ENCODE results near the gene SSU72. TPM values are rescaled to one million over a fixed set of nuclear protein-coding genes. Genes with fewer than 3 reads are reported as not detected.

The SSU72 gene
- total RNA-seq, 1 experiment from 2014 or later, result 179 TPM

DNA sequence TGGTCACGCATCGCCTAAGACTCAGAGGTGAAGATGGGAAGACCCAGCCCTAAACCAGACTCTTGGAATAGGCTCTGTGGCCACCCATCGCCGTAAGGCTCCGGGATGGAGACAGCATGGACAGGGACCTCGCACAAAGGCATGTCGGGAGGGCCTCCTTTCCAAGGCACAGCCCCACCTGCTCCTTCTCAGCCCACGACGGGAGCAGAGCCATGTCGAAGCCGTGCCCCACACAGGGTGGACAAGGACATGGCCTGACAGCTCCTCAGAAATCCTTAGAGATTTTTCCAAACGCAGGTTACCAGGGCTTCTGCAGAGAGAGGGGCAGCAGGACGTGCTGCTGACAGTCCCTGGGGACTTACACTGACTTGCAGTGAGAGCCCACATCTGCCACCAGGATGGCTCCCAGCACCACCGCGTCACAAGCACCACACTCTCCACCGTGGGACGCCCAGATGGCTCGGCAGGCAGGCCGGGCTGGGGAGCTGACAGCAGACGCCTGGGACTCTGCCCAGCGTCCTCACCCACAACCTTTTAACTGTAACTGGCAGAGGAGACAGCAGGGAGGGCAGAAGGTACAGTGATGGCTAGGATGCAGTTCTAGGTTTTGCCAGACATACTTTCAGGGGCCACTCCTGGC lies 12.0 kb downstream of the SSU72 start:
- no peak overlapping the region for H2BK20ac ChIP-seq (ENCODE audit: low read depth, low read length, poor library complexity, severe bottlenecking)
- H2BK12ac ChIP-seq (ENCODE audit: insufficient read length, low read depth, low read length), result no peak overlapping the region
- no peak overlapping the region for H3K4ac ChIP-seq (ENCODE audit: low read depth, low read length)
- no peak overlapping the region for H3K4me2 ChIP-seq (ENCODE audit: insufficient read depth, insufficient read length, low read length)
- H3K4me1 ChIP-seq (ENCODE audit: insufficient read depth, low read length), result no peaks in the 10 kb centered on the region
- no peak overlapping the region for H3K14ac ChIP-seq (ENCODE audit: insufficient read depth, low read length)
- no peak overlapping the region for H4K5ac ChIP-seq (ENCODE audit: insufficient read length, low read depth, low read length)
- H4K20me1 ChIP-seq (ENCODE audit: control insufficient read depth, insufficient read depth, insufficient read length), result no peaks in the 10 kb centered on the region
- no peak overlapping the region for H2AK5ac ChIP-seq (ENCODE audit: insufficient read length, low read length)
- H3K18ac ChIP-seq (ENCODE audit: insufficient read length, low read depth, low read length), result no peak overlapping the region
- H3K56ac ChIP-seq (ENCODE audit: insufficient read length, low read depth, low read length), result no peak overlapping the region
- H3K27ac ChIP-seq (ENCODE audit: insufficient read length, low read depth, low read length), result no peak overlapping the region
- H3K79me1 ChIP-seq (ENCODE audit: insufficient read depth, low read depth, low read length, poor library complexity, severe bottlenecking), result peaks cover 9% of the 10 kb centered on the region
- no peak overlapping the region for H3K9ac ChIP-seq (ENCODE audit: extremely low read depth, insufficient read length, low read length)
- no peaks in the 10 kb centered on the region for H3K9me3 ChIP-seq (ENCODE audit: control insufficient read depth, low read depth, low read length)
- H2BK5ac ChIP-seq (ENCODE audit: insufficient read length, low read length), result no peak overlapping the region
- H3K9me3 Mint-ChIP-seq, result no peaks in the 10 kb centered on the region
- TF ChIP-seq, protein P1, sequence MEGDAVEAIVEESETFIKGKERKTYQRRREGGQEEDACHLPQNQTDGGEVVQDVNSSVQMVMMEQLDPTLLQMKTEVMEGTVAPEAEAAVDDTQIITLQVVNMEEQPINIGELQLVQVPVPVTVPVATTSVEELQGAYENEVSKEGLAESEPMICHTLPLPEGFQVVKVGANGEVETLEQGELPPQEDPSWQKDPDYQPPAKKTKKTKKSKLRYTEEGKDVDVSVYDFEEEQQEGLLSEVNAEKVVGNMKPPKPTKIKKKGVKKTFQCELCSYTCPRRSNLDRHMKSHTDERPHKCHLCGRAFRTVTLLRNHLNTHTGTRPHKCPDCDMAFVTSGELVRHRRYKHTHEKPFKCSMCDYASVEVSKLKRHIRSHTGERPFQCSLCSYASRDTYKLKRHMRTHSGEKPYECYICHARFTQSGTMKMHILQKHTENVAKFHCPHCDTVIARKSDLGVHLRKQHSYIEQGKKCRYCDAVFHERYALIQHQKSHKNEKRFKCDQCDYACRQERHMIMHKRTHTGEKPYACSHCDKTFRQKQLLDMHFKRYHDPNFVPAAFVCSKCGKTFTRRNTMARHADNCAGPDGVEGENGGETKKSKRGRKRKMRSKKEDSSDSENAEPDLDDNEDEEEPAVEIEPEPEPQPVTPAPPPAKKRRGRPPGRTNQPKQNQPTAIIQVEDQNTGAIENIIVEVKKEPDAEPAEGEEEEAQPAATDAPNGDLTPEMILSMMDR (conservative IDR thresholded peaks at IDR 0.05), result no peak
- no peak overlapping the region for H3K23ac ChIP-seq (ENCODE audit: insufficient read length, low read depth, low read length)
- H4K8ac ChIP-seq (replicated peaks; ENCODE audit: insufficient read length, low read depth, low read length), result no peak overlapping the region
- H3K23me2 ChIP-seq (ENCODE audit: insufficient read length, low read depth, low read length, poor library complexity, severe bottlenecking), result no peaks in the 10 kb centered on the region
- H4K91ac ChIP-seq (ENCODE audit: insufficient read length, low read depth, low read length), result no peak overlapping the region
- H3T11ph ChIP-seq (ENCODE audit: low read length), result no peak overlapping the region
- no peak overlapping the region for H2AFZ ChIP-seq (ENCODE audit: low read length)
- no CpG with 5 or more reads among the region's 21 CpGs for WGBS (ENCODE audit: extremely low coverage, insufficient read length, low lambda C conversion rate)
- no peak overlapping the region for H2BK15ac ChIP-seq (ENCODE audit: low read depth, low read length)
- no peak for DNase-seq
- H3K4me3 Mint-ChIP-seq, result no peak overlapping the region
- peaks cover 23% of the 10 kb centered on the region; the same call in 1 of the 2 replicates for H3K79me2 ChIP-seq (ENCODE audit: insufficient read depth, low read length)
- no peaks in the 10 kb centered on the region; the same call in 1 of the 2 replicates for H3K27me3 Mint-ChIP-seq (ENCODE audit: low read depth)
- H2BK120ac ChIP-seq (ENCODE audit: low read depth, low read length, poor library complexity, severe bottlenecking), result no peak overlapping the region
- H3K27ac Mint-ChIP-seq, result no peak overlapping the region
- peaks cover 34 to 65% (median 49%) of the 10 kb centered on the region in 3 experiments for H3K36me3 Mint-ChIP-seq (ENCODE audit: insufficient read depth in 1 of 3, low read depth in 3 of 3)
- no peaks in the 10 kb centered on the region for H3K27me3 ChIP-seq (ENCODE audit: insufficient read depth, low read length)
- H3K4me1 Mint-ChIP-seq, result peaks cover 8 to 9% of the 10 kb centered on the region in 2 experiments; a peak in 3 of 4 replicates
